ENCODE measurements around the gene ZCCHC14. TPM values are rescaled to one million over a fixed set of nuclear protein-coding genes. Genes with fewer than 3 reads are reported as not detected.

Gene ZCCHC14
- total RNA-seq, 1 experiment from 2014 or later = 30.3 TPM

DNA sequence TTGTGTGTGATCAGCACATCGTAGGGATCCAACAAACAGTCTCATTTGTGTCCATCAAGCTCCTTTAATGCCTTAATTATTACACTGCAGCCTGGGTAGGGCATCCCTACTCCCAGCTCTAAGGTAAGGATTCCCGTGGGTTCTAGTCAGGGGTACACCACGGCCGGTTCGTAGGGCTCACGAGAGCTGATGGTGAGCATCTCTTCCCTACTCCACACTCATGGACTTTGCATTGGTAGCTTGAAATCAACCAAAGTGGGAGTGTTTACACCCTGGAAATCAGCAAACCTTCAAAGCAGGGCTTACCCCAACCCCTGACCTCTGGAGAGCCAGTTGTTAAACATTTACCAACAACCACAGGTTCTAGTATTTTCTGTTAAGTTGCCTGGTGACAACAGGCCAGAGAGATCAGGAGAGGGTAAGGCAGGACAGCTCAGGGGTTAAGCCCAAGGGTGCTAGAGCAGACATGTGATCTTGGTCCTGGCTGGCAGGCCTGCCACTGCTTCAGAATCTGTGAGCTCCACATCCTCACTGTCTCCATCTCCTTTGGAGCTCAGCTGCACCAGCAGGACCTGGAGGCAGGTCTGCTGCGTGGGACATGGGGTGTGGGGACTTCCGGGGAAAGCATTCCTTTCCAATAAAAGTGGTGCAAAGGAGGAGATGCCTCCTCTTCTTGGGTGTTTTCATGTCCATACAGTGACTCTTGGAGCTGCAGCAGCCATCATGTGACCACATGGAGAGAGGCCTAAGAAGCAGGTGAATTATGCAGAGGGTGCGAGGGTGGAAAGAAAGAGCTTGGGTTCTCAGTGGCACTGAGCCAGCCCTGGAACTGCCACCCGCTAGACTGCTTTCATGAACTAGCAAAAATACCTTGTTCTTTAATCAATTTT, 36.1 kb upstream of the ZCCHC14 start:
- Histone ChIP-seq H3K27ac (ENCODE audit: low read depth, low read length, poor library complexity, severe bottlenecking) (no peak overlapping the region), H3K9me3 (ENCODE audit: low read depth, low read length, poor library complexity, severe bottlenecking) (peaks cover 12% of the 10 kb centered on the region), H3K4me3 (ENCODE audit: low read depth, low read length, poor library complexity, severe bottlenecking) (no peak overlapping the region), H3K27me3 (replicated peaks; ENCODE audit: insufficient read depth, low read depth, low read length, poor library complexity) (peaks cover 7% of the 10 kb centered on the region), H3K4me1 (ENCODE audit: insufficient read depth, low read length, poor library complexity, severe bottlenecking) (no peaks in the 10 kb centered on the region), H3K36me3 (ENCODE audit: insufficient read depth, low read length, poor library complexity, severe bottlenecking) (no peaks in the 10 kb centered on the region)
- CTCF ChIA-PET = no interaction called here
- intact Hi-C loops (cut with micrococcal nuclease; ENCODE audit: unreplicated experiment) = no loop called here
- POLR2A ChIA-PET (ENCODE audit: low non-redundant PET) = interaction anchor here (0.6 kb wide), 1 partner anchor 10 kb away, joined by 3 read pairs; no protein-coding TSS in a partner anchor
- no peak for DNase-seq (ENCODE audit: low spot score)
- no TSS peak for BruUV-seq (replicated peaks)
- TF ChIP-seq EZH2 (IDR thresholded peaks at IDR 0.05; ENCODE audit: borderline replicate concordance, low read depth, low read length, poor library complexity, severe bottlenecking) = no peak

DNA sequence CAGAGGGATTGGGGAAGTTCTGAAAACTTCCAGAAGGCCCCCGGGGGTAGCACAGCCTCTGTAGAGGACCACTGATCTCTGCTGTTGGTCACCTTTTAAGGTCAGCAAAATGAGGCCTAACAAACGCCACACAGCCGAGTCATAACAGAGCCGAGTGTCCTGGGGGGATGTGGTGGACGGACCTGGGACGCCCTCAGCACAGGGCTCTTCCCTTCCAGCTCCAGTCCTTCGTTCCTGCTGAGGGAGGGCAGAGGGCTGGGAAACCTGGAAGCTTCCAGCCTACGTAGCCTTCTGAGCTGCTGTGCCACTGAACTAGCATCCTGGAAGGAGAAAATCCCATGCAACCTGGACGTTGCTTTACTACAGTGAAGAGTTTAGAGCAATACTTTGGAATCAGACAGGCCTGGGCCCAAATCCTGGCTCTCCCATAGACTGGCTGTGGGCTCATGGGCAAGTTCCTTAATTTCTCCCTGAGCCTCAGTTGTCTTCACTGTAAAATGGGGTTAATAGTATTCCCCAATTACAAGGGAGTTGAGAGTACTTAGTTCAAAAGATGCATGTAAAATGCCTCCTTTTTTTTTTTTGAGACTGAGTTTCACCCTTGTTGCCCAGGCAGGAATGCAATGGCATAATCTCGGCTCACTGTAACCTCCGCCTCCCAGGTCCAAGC, 34.4 kb upstream of the ZCCHC14 start:
- POLR2A ChIA-PET (ENCODE audit: low non-redundant PET) = no interaction called here
- H3K36me3 ChIP-seq (ENCODE audit: insufficient read depth, low read length, poor library complexity, severe bottlenecking) = no peaks in the 10 kb centered on the region
- H3K4me3 ChIP-seq (ENCODE audit: low read depth, low read length, poor library complexity, severe bottlenecking) = no peak overlapping the region
- no peaks in the 10 kb centered on the region for H3K4me1 ChIP-seq (ENCODE audit: insufficient read depth, low read length, poor library complexity, severe bottlenecking)
- no TSS peak for BruUV-seq (replicated peaks)
- H3K27ac ChIP-seq (ENCODE audit: low read depth, low read length, poor library complexity, severe bottlenecking) = no peak overlapping the region
- no peak for DNase-seq (ENCODE audit: low spot score)
- no peak for TF ChIP-seq EZH2 (IDR thresholded peaks at IDR 0.05; ENCODE audit: borderline replicate concordance, low read depth, low read length, poor library complexity, severe bottlenecking)
- TF ChIP-seq, protein P1, sequence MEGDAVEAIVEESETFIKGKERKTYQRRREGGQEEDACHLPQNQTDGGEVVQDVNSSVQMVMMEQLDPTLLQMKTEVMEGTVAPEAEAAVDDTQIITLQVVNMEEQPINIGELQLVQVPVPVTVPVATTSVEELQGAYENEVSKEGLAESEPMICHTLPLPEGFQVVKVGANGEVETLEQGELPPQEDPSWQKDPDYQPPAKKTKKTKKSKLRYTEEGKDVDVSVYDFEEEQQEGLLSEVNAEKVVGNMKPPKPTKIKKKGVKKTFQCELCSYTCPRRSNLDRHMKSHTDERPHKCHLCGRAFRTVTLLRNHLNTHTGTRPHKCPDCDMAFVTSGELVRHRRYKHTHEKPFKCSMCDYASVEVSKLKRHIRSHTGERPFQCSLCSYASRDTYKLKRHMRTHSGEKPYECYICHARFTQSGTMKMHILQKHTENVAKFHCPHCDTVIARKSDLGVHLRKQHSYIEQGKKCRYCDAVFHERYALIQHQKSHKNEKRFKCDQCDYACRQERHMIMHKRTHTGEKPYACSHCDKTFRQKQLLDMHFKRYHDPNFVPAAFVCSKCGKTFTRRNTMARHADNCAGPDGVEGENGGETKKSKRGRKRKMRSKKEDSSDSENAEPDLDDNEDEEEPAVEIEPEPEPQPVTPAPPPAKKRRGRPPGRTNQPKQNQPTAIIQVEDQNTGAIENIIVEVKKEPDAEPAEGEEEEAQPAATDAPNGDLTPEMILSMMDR (conservative IDR thresholded peaks at IDR 0.05; ENCODE audit: low read depth, low read length) = no peak
- intact Hi-C loops (cut with micrococcal nuclease; ENCODE audit: unreplicated experiment) = no loop called here
- H3K27me3 ChIP-seq (replicated peaks; ENCODE audit: insufficient read depth, low read depth, low read length, poor library complexity) = no peaks in the 10 kb centered on the region
- CTCF ChIA-PET = no interaction called here
- H3K9me3 ChIP-seq (ENCODE audit: low read depth, low read length, poor library complexity, severe bottlenecking) = no peaks in the 10 kb centered on the region

DNA sequence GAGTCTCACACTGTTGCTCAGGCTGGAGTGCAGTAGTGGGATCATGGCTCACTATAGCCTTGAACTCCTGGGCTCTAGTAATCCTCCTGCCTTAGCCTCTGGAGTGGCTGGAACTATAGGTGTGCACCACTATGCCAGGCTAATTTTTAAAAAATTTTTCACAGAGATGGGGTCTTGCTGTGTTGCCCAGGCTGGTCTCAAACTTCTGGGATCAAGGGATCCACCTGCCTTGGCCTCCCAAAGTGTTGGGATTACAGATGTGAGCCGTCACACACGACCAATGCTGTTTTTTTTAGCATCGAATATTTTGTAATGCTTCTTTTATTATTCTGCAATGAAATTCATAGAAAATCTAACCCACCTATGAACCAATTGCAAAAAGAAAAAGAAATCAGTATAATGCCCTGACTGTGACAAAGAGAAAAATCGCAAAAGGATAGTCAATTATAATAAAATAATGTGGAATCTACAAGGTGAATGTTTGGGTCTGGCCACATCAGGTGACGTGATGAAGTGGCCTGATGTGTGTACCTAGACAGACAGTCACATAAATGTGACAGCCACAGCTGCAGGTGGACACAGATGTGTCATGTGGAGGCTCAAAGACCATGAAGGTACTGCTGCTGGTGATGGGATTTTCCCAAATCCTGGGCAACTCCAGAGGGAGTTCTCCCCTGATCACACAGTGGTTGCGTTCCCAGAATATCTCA, 33.6 kb upstream of the ZCCHC14 start:
- no peak overlapping the region for H3K4me3 ChIP-seq (ENCODE audit: low read depth, low read length, poor library complexity, severe bottlenecking)

More for the DNA sequence above, 33.6 kb upstream of the ZCCHC14 start:
- intact Hi-C loops (cut with micrococcal nuclease; ENCODE audit: unreplicated experiment) = no loop called here
- ChIA-PET POLR2A (ENCODE audit: low non-redundant PET) (no interaction called here), CTCF (no interaction called here)
- Histone ChIP-seq H3K36me3 (ENCODE audit: insufficient read depth, low read length, poor library complexity, severe bottlenecking) (no peaks in the 10 kb centered on the region), H3K4me1 (ENCODE audit: insufficient read depth, low read length, poor library complexity, severe bottlenecking) (no peaks in the 10 kb centered on the region), H3K9me3 (ENCODE audit: low read depth, low read length, poor library complexity, severe bottlenecking) (no peaks in the 10 kb centered on the region), H3K27me3 (replicated peaks; ENCODE audit: insufficient read depth, low read depth, low read length, poor library complexity) (no peaks in the 10 kb centered on the region), H3K27ac (ENCODE audit: low read depth, low read length, poor library complexity, severe bottlenecking) (no peak overlapping the region)
- BruUV-seq (replicated peaks) = no TSS peak
- no peak for DNase-seq (ENCODE audit: low spot score)
- no peak for TF ChIP-seq EZH2 (IDR thresholded peaks at IDR 0.05; ENCODE audit: borderline replicate concordance, low read depth, low read length, poor library complexity, severe bottlenecking)
- TF ChIP-seq, protein P1 (conservative IDR thresholded peaks at IDR 0.05; ENCODE audit: low read depth, low read length) = no peak
